Hematopoietic multipotent progenitor cell treated with erythropoietin and hydrocortisone succinate and interleukin-3 and kit ligand, for 17 days (in vitro differentiated cells): ENCODE data around the gene SLC29A2.

Source experiments
- DNase-seq: peaks from one replicate; pipeline ENCODE4 v3.0.0-alpha.2; 2015; ENCODE audit warnings: low spot score

The SLC29A2 gene

GRCh38 chr11:66349084-66349386 is 22.5 kb downstream of the SLC29A2 start:
- DNase-seq, result no peak

DNA sequence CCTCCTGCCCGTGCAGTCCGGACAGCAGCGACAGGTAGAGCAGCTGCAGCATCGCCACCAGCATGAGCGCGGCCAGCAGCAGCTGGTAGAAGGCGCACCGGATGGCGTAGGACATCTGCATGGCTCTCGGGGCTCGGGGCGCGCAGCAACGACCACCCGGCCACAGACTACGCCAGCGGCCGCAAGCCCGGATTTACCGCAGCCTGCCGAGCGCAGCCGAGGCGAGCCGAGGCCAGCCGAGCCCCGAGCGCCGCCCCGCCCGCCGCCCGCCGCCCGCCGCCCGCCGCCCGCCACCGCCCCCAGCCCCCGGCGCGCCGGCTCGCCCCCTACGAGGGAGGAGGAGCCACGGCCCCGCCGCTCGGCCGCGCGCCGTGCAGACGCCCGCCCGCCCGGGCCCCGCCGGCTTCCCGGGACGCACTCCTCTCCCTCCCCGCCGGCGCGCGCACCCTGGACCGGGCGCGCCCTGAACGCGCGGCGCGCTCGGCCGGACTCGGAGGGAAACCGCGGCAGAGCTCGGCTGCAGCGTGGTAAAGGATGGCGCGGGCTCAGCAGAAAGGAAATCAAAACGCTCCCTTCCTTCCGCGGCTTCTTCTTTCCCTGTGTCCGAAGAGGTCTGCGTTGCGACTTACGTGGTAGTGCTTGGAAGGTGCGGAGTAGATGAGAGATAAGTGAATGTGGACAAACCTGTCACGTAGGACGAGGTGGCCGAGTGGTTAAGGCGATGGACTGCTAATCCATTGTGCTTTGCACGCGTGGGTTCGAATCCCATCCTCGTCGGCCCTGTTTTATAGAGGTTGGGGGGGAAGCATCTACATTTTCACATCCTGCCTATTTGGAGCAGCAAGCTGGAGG is 23.9 kb downstream of the SLC29A2 start, which contains the start of gene B4GAT1:
B4GAT1 (minus strand) TSS at position 205 of the 852 bp plus-strand sequence; CDS start at position 121, 84 bp downstream.
- DNase-seq, result peak; percentile 47

GRCh38 chr11:66346476-66347424 is 24.8 kb downstream of the SLC29A2 start:
- DNase-seq, result no peak

DNA sequence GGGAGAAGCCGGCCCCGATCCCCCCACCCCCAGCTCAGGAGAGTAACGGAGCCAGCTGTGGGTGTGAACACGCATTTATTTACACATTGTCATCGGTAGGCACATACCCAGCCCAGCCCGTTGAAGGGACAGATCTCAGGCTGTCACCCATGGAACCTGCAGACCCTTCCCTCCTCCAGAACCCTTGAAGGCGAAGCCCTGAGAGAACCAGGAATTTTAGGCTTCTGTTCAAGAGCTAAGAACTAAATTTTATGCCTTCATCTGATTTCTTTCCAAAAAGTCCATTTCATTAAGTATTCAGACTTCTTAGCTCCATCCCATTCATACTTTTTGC is 26.3 kb downstream of the SLC29A2 start:
- DNase-seq, result no peak

GRCh38 chr11:66344550-66345315 is 26.8 kb downstream of the SLC29A2 start, which contains the start of gene BRMS1:
Gene BRMS1 (minus strand): TSS chr11:66345104. CDS start chr11:66342234, 2,870 bp downstream.
- peak; percentile 98 for DNase-seq

- no peak for DNase-seq
These were observed 28.4 kb downstream of the SLC29A2 start for GRCh38 chr11:66343176-66343575.

DNA sequence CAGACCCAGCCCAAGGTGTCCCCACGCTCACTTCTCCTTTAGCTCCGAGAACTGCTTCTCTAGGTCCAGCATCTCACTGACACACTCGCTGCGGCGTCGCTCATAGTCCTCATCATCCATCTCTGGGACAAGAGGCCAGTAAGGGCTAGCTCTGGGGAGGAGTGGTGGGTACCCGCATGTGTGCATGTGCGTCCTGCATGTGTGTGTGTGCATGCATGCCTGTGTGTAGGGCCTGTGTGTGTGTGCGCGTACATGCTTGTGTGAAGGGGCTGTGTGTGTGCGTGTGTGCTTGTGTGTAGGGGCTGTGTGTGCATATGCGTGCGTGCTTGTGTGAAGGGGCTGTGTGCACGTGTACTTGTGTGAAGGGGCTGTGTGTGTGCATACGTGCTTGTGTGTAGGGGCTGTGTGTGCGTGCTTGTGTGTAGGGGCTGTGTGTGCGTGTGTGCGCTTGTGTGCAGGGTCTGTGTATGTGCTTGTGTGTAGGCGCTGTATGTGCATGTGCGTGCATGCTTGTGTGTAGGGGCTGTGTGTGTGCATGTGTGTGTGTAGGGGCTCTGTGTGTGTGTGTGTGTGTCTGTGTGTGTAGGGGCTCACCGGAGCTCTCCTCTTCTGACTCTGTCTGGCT is 29.9 kb downstream of the SLC29A2 start:
- no peak for DNase-seq

GRCh38 chr11:66340596-66341501 is 30.7 kb downstream of the SLC29A2 start:
- no peak for DNase-seq

DNA sequence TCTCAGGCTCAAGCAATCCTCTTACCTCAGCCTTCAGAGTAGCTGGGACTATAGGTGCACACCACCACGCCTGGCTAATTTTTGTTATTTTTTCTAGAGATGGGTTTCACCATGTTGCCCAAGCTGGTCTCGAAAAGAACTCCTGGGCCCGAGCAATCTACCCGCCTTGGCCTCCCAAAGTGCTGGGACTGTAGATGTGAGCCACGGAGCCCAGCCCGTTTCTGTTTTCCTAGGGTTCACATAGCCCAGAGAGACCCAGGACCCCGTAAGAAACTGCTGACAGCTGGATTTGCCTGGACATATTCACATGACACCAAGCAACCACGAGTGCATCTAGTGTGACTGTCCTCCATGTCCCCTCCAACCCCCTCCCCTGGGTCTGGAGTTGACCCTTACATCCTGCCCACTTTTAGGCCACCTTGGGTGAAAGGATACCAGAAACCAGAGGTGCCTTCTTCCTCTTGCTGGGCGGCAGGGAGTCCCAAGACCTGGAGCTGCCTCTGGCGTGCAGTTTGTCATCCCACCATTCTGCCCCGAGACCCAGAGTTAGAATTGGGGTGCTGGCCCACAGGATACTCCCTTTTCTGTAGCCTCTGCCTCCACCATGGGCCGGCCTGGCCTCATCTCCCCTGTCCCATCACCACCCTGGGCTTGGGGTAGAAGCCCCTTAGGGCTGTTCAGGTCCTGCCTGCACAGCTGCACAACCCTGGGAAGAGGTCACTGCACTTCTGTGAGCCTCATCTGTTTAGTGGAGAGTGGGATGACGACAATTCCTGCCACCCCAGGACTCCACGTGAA is 31.7 kb downstream of the SLC29A2 start:
- DNase-seq, result no peak

- no peak for DNase-seq
These were observed 32.3 kb downstream of the SLC29A2 start for GRCh38 chr11:66339162-66339675.

DNA sequence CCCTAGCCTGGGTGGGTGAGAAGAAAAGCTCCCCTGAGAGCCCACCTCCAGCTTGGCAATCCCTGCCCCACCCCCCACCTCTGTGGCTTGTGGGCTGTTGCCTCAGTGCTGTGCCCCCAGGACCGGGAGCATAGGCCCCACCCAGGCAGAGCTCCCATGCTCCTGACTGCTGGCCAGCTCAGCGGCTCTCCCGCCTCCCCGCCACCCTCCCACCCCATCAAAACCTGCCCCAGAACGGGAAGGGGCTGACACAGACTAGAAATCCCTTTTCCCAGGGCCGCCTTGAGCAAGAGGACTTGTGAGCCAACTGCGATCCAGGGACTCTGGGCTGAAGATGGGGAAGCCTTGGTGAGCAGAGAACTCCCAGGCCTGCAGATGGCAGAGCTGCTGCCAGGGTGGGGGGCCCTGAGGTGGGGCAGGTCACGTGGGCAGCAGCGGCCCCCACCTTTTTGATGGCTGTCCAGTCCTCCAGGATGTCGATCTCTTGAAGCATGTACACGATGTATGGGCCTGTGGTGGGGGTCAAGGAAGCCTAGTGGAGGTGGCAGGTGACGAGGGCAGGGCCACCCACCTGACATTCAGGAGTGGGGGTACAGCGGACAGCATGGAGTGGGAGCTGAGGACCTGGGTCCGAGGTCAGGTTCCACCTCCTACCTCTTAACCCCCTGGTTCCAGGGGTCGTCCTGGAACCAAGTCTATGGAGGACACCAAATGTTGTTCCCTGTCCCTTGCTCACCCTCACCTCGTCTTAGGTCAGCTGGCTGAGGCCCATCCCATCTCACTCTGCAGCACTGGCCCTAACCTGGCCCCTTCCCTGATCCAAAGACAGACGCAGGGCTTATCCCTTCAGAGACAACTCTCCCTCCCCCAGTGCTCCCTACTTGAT is 33.0 kb downstream of the SLC29A2 start:
- DNase-seq, result no peak

- no peak for DNase-seq
These were observed 34.3 kb downstream of the SLC29A2 start for GRCh38 chr11:66337103-66337899.

DNA sequence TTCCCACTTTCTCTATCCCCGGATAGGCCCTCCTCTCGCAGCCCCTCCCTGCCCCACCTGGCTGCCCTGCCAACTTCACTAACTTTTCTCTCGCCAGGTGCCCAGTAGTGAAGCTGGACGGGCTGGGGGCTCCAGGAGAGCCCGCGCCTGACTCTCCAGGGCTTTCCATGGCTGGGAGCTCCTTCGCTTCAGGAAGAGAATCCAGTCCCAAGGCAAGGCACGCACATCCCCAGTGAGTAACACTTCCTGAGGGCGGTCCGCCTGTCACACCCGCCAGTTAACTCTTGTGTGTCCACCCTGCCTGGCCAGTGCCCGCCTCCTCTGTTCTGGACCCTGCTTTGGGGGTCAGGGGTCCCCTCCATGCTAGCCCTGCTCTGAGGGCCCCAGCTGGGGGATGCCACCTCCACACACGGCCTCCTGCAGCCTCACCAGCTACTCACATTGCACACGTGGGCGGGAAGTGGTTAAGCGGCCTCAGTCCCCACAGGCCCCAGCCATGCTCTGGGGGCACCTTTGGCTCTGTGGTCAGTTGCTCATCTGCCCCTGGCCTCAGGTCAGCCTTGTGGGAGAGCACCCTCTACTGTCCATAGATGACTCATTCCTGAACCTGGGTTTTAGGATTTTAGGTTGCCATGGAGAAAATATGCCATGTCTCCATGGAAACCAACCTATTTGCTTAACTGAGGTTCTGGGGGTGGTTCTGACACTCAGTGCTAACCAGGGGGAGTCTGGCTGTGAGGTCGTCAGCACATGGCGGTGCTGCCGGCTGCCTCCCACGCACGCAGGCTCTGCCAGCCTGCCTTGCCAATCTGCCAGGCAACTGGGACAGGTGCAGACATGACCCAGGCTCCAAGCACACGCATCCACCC is 35.1 kb downstream of the SLC29A2 start, which contains the start of gene RIN1:
RIN1 (minus strand) TSS at position 201 of the 869 bp plus-strand sequence; CDS start at position 169, 32 bp downstream.
- DNase-seq, result no peak

- DNase-seq, result no peak
These were observed 35.9 kb downstream of the SLC29A2 start for GRCh38 chr11:66335531-66336233.

DNA sequence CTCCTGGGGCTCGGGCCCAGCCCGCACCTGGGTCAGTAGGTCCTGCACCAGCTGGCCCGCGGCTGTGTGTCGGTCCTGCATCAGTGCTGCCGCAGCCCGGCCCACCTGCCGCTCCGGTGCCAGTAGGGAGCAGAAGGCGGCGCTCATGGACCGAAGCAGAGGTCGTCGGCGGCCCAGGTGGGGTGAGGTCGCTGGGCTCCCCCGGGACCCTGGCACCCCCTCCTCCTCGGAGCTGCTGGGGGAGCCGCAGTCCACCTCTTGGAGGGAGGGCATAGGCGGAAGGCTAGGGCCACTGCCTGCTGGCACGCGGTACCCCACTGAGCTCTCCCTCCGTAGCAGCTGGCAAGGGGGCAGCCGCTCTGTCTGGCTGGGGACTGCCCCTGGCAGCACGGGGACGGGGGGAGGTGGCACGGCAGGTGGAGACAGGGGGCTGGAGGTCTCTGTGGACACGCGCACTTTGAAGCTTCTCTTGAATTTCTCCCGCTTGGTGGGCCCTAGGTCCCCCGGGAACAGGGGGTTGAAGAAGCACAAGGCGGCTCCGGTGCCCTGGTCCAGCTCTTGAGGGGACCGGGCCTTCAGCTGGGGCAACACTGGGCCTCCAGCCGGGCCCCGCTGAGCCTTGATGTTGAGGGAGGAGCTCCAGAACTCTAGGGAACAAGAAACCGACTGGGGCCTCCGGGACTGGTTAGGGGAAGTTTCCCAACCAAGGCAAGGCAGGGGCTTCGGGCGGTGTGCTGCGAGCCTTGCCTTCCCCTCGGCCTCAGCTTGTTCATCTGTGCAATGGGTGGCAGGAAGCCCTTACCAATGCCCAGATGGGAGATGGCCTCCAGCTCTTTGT is 36.7 kb downstream of the SLC29A2 start:
- no peak for DNase-seq
